Endodermal cell (in vitro differentiated cells): ENCODE results near the gene AKAP10. TPM values are rescaled to one million over a fixed set of nuclear protein-coding genes. Genes with fewer than 3 reads are reported as not detected.

Experiments used
- DNase-seq: peaks from one replicate; pipeline ENCODE4 v3.0.0-alpha.2; 2017
- H3K27ac ChIP-seq: 2 replicates; pipeline ENCODE4 v1.5.1; 2013; ENCODE audit warnings: mild to moderate bottlenecking, low read depth, low read length, moderate library complexity
- H3K27me3 ChIP-seq: 2 replicates; pipeline ENCODE4 v1.6.1; 2013; ENCODE audit warnings: mild to moderate bottlenecking, low read length, moderate library complexity; ENCODE audit not compliant: insufficient read depth, control insufficient read depth, poor library complexity, severe bottlenecking
- H3K36me3 ChIP-seq: 2 replicates; pipeline ENCODE4 v1.7.0; 2013; ENCODE audit warnings: mild to moderate bottlenecking, low read length, moderate library complexity; ENCODE audit not compliant: control insufficient read depth, insufficient read depth
- H3K4me1 ChIP-seq: one replicate; pipeline ENCODE4 v1.7.0; 2013; ENCODE audit warnings: low read length; ENCODE audit not compliant: control insufficient read depth, insufficient read depth
- H3K4me3 ChIP-seq: 2 replicates; pipeline ENCODE4 v1.5.1; 2013; ENCODE audit warnings: mild to moderate bottlenecking, low read length, moderate library complexity
- H3K9ac ChIP-seq: 2 replicates; pipeline ENCODE4 v1.6.1; 2013; ENCODE audit warnings: mild to moderate bottlenecking, low read length, moderate library complexity; ENCODE audit not compliant: poor library complexity, severe bottlenecking; ENCODE audit errors: extremely low read depth
- H3K9me3 ChIP-seq: 2 replicates; pipeline ENCODE4 v1.6.1; 2013; ENCODE audit warnings: mild to moderate bottlenecking, low read length, moderate library complexity; ENCODE audit not compliant: control insufficient read depth
- H3K27ac Mint-ChIP-seq: 2 replicates; pipeline ENCODE4 v1.8.0; 2020; ENCODE audit warnings: mixed read lengths
- H3K27me3 Mint-ChIP-seq: 2 replicates; pipeline ENCODE4 v1.8.0; 2021; ENCODE audit warnings: mild to moderate bottlenecking, mixed read lengths; ENCODE audit not compliant: insufficient read depth
- H3K36me3 Mint-ChIP-seq: 2 replicates; pipeline ENCODE4 v1.8.0; 2020; ENCODE audit warnings: low read depth, mixed read lengths
- H3K4me1 Mint-ChIP-seq: 2 replicates; pipeline ENCODE4 v1.8.0; 2020; ENCODE audit warnings: mixed read lengths
- H3K4me3 Mint-ChIP-seq: 2 replicates; pipeline ENCODE4 v1.8.0; 2020; ENCODE audit warnings: mild to moderate bottlenecking, moderate library complexity, mixed read lengths
- H3K9me3 Mint-ChIP-seq: 2 replicates; pipeline ENCODE4 v1.8.0; 2020; ENCODE audit warnings: mild to moderate bottlenecking, mixed read lengths
- CTCF ChIP-seq: fragments of 200-600 bp; sonication (generic); conservative IDR thresholded peaks from 2 replicates; pipeline ENCODE4 v1.5.0; 2021; ENCODE audit warnings: antibody characterized with exemption, mild to moderate bottlenecking
- WGBS, 2 experiments: methylation state at CpG; one replicate each; pipeline versions ENCODE4 v1.1.5 to v1.1.7; 2013; ENCODE audit warnings: missing lambda C conversion rate in 2 of 2, mixed read lengths in 1 of 2; ENCODE audit not compliant: insufficient coverage in 1 of 2, insufficient read length in 1 of 2; 5-methylcytosine and 5-hydroxymethylcytosine counted together
- total RNA-seq, 2 donors: library from RNA; stranded (reverse); fragmentation: NEBNext Ultra II Directional in 1 of 2; extraction: Animal tissue kit (Norgen Biotek cat#: 25700) in 1 of 2; gene quantifications; 2 replicates in 1 of 2; 3 replicates in 1 of 2; pipeline ENCODE4 v1.2.1, GENCODE V29; 2021

AKAP10 gene
- total RNA-seq, 2 donors from 2014 or later: 29.6 to 39.1 TPM

- H3K27ac Mint-ChIP-seq: no peak overlapping the region
Measured at GRCh38 chr17:19986941-19987861, 9.6 kb upstream of the AKAP10 start.

GRCh38 chr17:19979917-19980770 lies 2.5 kb upstream of the AKAP10 start:
- Mint-ChIP-seq H3K4me1 (peaks cover 3% of the 10 kb centered on the region), H3K27me3 (no peaks in the 10 kb centered on the region), H3K36me3 (peaks cover 8% of the 10 kb centered on the region), H3K9me3 (no peaks in the 10 kb centered on the region), H3K27ac (no peak overlapping the region), H3K4me3 (peak overlapping the region; percentile 37)
- Histone ChIP-seq H3K27me3 (no peaks in the 10 kb centered on the region), H3K36me3 (peaks cover 11% of the 10 kb centered on the region), H3K4me3 (no peak overlapping the region), H3K4me1 (peaks cover 3% of the 10 kb centered on the region), H3K27ac (no peak overlapping the region), H3K9ac (no peak overlapping the region), H3K9me3 (peaks cover 10% of the 10 kb centered on the region)
- WGBS, 2 experiments: 96% methylated on average over 23 to 43 of the region's 43 CpGs
- TF ChIP-seq CTCF: no peak
- peak; percentile 98 for DNase-seq

More at GRCh38 chr17:19986941-19987861, 9.6 kb upstream of the AKAP10 start:
- no peaks in the 10 kb centered on the region for H3K27me3 ChIP-seq
- no peaks in the 10 kb centered on the region for H3K36me3 ChIP-seq
- peak; percentile 65 for DNase-seq
- no peaks in the 10 kb centered on the region for H3K4me1 ChIP-seq
- H3K4me3 ChIP-seq: no peak overlapping the region
- H3K9ac ChIP-seq: no peak overlapping the region
- Mint-ChIP-seq H3K36me3 (no peaks in the 10 kb centered on the region), H3K9me3 (no peaks in the 10 kb centered on the region), H3K4me3 (no peak overlapping the region), H3K4me1 (peaks cover 6% of the 10 kb centered on the region), H3K27me3 (peaks cover 1% of the 10 kb centered on the region)
- no peaks in the 10 kb centered on the region for H3K9me3 ChIP-seq
- TF ChIP-seq CTCF: no peak
- 81 to 85% methylated on average over 7 to 12 of the region's 13 CpGs for WGBS, 2 experiments
- peak overlapping the region; percentile 44 for H3K27ac ChIP-seq

GRCh38 chr17:19978805-19979211 lies 1.2 kb upstream of the AKAP10 start:
- peaks cover 22% of the 10 kb centered on the region for H3K36me3 ChIP-seq
- peaks cover 3% of the 10 kb centered on the region for H3K4me1 ChIP-seq
- Mint-ChIP-seq H3K9me3 (no peaks in the 10 kb centered on the region), H3K4me1 (peaks cover 3% of the 10 kb centered on the region), H3K27ac (peak overlapping the region; percentile 96), H3K36me3 (peaks cover 9% of the 10 kb centered on the region), H3K27me3 (no peaks in the 10 kb centered on the region), H3K4me3 (peak overlapping the region; percentile 87)
- no peaks in the 10 kb centered on the region for H3K27me3 ChIP-seq
- no peak overlapping the region for H3K9ac ChIP-seq
- H3K4me3 ChIP-seq: peak overlapping the region; percentile 99
- WGBS, 2 experiments: 96 to 98% methylated on average over 12 to 13 of the region's 13 CpGs
- peak; percentile 75 for DNase-seq
- TF ChIP-seq CTCF: no peak
- H3K27ac ChIP-seq: no peak overlapping the region
- peaks cover 10% of the 10 kb centered on the region for H3K9me3 ChIP-seq
